GM18507 (cell line): ENCODE data around the gene VWA5A.
"Not testable (repeated sequence)": the region's sequence is repeated elsewhere in the genome, so short reads cannot be mapped to it uniquely, and the experiment has no call there.

Experiments used
- DNase-seq: peaks from one replicate; pipeline ENCODE4 v3.0.0; 2011; ENCODE audit warnings: low read depth; ENCODE audit not compliant: insufficient read length; ENCODE audit errors: extremely low spot score
- FAIRE-seq: peaks from 2 replicates; lab custom pipeline; 2011; peaks lifted over from hg19 to GRCh38; lab: Jason Lieb, UNC

The VWA5A gene

DNA sequence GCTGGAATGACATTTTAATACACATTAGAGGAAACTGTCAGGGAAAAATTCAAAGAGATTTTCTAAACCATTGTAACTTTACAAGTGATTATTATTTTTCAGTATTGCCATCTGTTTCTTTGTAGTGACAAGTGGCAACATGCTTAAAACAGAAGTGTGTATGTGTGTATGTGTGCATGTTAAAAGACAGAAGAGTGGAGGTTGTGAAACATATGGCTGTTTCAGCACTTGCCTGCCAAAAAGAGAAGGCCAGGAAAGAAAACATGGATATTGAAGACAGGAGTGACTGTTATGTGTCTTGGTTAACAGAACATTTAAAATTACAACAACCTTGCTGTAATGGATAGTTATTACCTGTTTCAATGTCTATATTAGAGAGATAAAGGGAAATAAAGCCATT lies 24.3 kb upstream of the VWA5A start:
- FAIRE-seq (no peak), DNase-seq (no peak)

DNA sequence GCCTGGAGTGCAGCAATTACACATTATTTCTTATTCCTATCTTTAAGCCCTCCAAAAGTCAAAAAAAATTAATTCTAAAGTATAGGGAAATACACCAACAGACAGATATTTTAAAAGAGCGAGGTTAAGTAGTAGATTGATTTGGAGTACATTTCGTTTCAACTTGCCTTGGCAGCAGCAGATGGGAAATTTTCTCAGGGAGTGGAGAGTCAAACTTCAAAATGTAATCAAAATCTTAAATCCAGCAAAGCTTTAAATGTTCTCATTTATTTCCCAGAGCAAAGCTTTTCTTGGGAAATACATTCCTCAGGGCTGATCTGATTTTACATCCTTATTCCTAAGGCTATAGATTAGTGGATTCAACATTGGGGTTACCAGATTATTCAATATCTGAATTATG lies 21.9 kb upstream of the VWA5A start:
- DNase-seq: no peak
- no peak for FAIRE-seq

DNA sequence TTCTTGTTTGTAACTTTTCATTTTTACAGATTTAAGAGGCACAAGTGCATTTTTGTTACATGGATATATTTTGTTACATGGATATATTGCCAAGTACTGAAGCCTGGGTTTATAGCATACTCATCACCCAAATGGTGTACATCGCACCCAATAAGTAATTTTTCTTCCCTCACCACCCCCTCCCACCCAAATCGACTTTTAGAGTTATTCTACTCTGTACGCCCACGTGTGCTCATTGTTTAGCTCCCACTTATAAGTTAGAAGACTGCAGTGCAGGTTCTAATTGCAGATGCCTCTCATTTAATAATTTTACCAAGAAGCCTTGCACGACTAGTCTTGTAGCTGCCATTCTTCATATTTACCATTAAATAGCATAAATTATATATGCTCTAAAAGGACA lies 20.5 kb upstream of the VWA5A start:
- FAIRE-seq (no peak), DNase-seq (no peak)

DNA sequence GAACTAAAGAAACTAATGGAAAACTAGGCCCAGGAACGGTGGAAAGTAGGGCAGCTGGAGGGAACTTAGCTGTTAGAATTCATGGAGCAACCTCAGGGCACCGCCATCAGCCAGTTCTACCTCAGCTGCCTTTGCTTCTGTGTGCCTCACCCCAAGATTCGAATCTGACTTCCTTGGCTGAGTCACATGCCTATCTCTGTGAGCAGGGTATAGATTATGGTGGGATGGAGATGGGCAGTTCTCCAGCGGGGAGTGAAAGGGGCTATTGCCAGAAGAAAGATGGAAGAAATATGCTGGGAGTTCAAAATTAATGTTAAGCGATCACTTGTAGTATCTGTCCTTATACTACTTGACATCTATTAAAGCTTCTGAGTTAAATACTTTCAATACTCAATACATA lies 18.9 kb upstream of the VWA5A start:
- FAIRE-seq (no peak), DNase-seq (no peak)

DNA sequence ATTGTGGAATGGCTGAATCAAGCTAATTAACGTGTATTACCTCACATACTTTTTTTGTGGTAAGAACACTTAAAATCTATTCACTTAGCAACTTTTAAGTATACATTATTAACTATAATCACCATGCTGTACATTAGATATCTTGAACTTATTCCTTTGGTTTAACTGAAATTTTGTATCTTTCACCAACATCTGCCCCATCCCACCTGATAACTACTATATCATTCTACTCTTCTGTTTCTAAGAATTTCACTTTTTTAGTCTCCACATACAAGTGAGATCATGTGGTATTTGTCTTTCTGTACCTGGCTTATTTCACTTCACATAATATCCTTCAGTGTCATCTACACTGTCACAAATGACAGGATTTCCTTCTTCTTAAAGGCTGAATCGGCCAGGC lies 17.1 kb upstream of the VWA5A start:
- FAIRE-seq: no peak
- no peak for DNase-seq

DNA sequence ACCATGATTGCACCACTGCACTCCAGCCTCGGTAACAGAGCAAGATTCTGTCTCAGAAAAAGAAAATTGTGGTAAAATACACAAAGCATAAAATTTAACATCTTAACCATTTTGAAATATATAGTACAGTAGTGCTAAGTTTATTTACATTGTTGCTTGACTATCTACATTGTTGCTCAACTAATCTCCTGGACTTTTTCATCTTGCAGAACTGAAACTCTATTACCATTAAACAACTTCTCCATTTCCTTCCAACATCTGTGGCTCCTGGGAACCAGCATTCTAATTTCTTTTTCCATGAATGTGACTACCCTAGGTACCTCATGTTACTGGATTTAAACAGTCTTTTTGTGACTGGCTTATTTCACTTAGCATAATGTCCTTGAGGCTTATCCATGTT lies 13.5 kb upstream of the VWA5A start:
- DNase-seq (no peak), FAIRE-seq (no peak)

DNA sequence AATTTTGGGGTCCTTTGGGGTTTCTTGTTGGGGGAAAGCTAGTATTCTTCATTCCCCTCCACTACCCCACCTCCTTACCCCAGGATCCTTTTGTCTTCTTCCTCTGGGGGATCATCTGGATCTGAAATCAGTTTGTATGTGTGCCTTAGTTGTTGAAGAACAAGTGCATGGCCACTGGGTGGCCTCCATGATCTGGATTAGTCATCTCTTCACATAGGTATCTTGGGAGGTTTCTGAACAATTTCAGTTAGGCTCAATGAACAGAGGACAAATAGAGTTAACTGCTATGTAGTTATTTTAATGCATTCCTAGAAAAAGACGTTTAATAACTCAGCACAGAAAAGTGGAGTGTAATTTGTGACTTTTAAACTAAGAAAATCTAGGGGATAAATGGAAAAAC lies 7.1 kb upstream of the VWA5A start:
- no peak for FAIRE-seq
- DNase-seq: no peak

DNA sequence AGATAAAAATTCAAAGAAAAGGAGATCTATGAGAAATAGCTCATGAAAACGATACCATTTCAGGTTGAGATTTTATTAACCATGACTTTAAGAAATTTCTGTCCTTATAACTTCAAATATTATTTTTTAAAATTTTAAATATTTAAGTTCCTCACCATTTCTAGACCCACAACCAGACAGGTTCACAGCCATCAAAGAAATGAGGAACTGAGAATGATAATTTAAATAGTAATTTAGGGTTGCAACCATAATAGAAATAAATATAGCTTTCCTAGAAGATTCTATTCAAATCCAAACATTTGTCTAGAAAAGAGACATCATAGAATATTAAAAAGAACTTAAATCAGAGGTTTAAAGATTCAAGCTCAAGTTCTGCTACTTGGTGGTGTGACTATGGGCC lies 5.9 kb upstream of the VWA5A start:
- DNase-seq: no peak
- FAIRE-seq: no peak

DNA sequence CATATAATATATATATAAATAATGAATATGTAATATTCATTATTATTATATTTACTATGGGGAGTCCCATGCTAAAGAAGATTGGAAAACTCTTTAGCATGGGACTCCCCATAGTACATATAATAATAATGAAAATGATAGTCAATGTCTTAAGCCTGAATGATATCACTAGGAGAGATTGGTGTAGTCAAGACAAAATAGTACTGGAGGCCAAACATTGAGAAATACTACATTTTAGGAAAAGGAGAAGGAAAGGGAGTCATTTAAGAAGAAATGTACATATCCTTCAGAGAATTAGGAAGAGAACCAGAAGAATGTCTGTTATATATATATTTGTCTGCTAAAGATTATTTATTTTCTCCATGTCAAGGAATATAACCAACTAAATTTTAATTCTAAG lies 5.0 kb upstream of the VWA5A start:
- FAIRE-seq (no peak), DNase-seq (no peak)

DNA sequence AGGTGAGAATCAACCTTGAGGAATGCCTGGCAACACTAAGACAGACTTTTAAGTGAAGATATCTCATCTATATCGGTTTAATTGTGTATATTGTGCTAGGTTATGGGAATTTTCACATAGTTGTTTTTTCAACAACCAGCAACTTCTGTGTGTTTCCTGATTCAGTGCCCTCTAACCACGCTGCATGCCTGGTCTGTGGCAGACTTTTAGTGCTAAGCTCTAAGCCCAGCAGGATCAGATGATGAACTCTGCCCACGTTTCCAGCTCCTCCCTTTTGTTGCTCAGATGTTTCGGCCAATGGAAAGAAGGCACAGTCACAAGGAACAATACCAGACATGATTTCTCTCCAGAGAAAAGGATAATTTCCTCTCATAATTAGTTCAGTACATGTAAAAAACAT lies 1.4 kb upstream of the VWA5A start:
- DNase-seq (no peak), FAIRE-seq (no peak)

DNA sequence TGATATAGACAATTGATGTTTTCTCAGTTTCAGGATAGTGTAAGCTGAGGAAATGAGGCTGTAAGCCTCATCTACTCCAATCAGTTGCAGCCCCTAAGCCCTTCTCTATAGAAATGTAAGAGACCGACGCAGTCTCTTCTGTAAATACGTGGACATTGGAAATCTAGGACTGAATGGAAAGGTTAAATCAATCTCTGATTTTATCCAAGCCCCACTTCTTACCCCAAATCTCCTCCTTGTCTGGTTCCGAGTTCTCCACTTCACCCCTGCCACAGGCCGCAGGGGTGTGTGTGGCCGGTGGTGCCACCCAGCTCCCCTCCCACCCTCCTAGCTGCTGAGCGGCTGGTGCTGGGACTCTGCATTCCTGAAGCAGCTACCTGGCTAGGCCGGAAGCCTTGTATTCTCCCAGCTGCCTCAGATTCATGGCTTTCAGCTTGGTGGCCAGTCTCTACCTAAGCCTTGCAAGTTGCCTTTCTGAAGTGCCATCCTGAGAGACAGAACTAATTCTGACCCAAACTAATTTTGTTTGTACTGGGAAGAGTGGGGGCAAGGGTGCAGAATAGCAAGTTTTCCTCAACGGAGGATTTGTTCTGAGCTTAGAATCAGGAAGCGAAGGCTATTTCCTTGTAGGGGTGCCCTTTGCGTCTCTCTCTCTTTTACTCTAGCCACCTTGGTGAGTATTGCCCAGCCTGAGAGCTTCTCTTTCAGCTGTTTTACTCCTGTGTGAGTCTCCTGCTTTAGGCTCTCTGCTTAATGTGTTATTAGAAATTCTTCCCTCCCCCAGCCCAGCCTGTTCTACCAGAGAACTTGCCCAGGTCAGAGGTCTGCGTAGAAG lies 749 bp downstream of the VWA5A start:
- no peak for FAIRE-seq

DNA sequence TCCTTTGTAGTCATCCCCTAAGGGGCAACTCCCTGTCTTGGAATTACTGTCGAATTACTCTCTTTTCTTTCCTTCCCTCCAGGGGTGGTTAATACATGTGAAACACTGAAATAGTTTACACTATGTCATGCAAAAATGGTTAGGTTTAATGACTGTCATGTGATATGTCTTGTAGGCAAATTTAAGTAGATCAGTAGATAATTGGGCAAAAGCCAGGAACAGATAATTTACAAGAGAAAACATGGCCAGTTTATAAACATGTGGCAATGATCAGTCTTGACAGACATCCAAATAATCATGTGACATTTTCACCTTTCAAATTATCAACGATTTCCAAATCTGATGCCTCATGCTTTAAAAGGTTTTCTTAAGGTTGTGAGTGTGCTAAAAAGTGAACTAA lies 3.9 kb downstream of the VWA5A start:
- no peak for FAIRE-seq

More for the DNA sequence above, 749 bp downstream of the VWA5A start:
- no peak for DNase-seq

DNA sequence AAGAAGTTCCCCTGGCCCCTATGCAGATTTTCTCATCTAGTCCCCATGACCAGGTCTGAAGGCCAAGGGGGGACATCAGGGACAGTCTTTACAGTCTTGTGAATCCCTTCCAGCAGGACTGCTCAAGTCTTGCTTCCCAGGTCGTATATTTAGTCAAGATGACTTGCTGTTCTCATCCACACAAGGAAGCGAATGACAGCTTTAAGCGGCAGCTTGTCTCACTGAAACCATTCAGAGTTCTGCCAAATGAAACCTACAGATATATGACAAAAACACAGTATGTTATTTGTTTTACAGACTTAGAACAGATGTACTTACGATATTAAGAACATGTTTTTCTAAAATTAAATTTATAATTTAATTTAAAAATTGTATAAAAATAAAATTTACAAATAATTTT lies 5.6 kb downstream of the VWA5A start:
- FAIRE-seq (no peak), DNase-seq (no peak)

More for the DNA sequence above, 3.9 kb downstream of the VWA5A start:
- DNase-seq: no peak

DNA sequence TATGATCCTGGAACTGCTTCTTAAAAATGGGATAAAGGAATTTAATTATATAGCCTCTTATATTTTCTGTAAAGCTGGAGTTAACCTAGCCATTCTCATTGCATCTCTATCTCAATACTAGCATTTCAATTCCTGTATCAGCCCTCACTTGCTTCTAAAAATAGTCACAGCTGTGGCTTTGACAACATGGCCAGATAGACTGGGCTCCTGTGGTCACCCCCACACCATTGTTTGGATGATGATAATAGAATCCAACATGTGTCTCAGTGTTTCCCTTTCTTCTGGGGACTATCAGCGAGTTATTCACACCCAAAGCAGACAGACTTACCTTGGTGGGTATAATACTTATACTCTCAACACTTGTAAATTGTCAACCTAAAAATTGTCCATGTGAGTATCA lies 6.9 kb downstream of the VWA5A start:
- FAIRE-seq: no peak
- DNase-seq: no peak

DNA sequence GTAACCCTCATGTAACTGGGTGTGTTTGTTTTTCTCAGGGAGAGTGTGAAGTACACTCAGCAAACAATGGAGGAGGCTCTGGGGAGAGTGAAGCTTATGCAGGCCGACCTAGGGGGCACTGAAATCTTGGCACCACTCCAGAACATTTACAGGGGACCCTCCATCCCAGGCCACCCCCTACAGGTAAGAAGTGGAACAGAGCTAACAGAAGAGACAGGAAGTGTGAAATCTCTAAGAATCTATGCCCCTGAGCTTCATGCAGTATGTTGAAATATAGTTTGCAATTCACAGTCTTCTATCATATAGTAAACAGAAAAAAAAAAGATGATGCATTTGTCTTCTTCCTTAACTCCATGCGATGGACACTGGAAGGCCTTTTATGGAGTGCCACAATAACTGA lies 8.4 kb downstream of the VWA5A start:
- no peak for FAIRE-seq
- no peak for DNase-seq

DNA sequence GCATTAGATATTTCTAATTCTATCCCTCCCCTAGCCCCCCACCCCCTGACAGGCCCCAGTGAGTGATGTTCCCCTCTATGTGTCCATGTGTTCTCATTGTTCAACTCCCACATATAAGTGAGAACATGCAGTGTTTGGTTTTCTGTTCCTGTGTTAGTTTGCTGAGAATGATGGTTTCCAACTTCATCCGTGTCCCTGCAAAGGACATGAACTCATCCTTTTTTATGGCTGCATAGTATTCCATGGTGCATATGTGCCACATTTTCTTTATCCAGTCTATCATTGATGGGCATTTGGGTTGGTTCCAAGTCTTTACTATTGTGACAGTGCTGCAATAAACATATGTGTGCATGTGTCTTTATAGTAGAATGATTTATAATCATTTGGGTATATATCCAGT lies 11.9 kb downstream of the VWA5A start:
- not testable (repeated sequence) for FAIRE-seq, DNase-seq

DNA sequence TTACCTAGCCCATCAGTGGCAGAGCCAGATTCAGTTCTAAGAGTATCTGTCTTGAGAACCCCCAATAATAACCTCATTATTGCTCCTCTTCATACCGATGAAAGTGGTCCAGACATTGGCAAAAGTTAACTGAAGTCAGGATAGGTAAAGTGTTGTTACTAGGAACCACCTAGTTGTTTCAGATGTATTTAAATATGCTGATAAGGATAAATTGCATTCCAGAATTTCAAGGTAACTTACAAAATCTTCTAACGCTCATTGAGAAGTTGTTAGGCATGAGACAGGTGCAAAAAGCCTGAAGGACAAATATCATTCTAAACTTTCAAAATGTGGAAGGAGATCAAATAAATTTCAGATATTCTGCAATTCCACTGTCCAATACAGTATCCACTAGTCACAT lies 27.8 kb downstream of the VWA5A start:
- DNase-seq: no peak

DNA sequence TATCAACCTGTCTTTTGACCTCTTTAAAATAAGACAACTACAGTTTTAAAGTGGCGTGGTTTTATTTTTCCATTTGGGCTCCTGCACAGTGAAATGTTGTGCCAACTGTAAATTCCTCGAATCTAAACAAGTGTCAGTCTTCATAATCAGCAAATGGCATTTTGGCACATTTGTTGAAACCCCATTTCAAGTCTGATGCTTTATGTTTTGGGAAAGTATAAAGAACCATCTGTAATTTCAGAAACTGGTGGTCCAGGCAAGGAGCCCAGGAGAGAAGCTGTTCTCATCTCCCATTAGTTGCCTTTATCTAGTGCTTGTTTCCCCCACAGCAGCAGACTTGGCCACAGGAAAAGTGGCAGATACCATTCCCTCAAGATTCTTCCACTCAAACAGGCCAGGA lies 32.7 kb downstream of the VWA5A start:
- DNase-seq (no peak), FAIRE-seq (no peak)

More for the DNA sequence above, 27.8 kb downstream of the VWA5A start:
- FAIRE-seq: no peak

DNA sequence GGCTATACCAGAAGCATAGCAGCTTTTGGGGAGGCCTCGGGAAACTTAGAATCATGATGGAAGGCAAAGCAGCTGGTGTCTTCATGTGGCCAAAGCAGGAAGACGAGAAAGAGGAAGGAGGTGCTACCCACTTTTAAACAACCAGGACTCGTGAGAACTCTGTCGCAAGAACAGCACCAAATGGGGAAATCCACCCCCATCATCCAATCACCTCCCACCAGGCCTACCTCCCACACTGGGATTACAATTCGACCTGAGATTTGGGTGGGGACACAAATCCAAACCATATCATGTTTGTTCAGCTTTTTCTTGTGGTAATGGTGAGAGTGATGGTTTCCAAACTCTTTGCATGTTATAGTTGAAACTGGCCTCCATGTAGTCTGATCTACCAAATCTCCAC lies 35.4 kb downstream of the VWA5A start:
- FAIRE-seq (peak; percentile 44), DNase-seq (no peak)

DNA sequence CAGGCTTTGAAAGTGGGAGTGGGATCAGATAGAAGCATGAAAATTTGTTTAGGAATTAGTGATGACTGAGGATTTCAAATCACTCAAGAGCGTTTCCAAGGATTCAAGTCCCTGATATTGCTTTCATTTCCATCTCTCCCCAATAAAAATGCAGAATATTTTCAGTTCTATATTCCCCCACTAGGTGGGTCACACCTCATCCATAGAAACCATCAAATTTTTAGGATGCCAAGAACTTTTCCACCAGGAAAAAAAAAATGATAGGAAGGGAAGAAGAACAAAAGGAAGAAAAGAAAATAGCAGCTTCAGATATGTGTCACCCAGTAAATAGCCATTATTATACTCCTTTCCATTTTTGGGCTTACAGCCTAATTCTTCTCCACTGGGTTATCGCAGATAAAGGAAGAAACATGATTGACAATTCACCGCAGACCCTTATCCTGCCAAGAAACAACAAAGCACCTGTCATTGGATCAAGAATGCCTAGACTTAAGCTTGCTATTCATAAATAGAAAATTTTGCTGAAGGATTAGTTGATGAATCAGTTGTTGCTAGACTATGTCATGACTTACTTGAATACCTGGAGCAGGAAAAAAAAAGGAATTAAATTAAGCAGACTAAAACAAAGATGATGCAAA lies 37.6 kb downstream of the VWA5A start:
- FAIRE-seq (no peak), DNase-seq (no peak)

DNA sequence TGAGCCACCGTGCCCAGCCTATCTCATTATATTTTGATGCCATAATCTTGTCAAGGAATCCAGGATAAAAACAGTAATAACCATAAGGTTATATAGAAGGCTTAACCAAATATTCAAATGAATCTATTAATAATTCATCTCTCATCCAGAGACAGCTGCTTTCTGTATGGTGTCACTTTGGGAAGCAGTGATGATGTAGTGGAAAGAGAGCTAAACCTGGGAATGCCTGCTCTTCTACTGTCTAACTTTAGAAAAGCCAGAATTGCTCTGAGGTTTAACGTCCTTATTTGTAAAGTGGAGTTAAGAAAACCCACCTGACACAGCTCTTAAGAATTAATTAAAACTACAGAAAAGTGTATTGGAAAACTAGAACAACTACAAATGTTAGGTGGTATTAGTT lies 38.6 kb downstream of the VWA5A start:
- no peak for FAIRE-seq
- no peak for DNase-seq
